SHP77 treated with DMSO at 0.1 percent for 48 hours (cell line): ENCODE results near the gene OR4D9.
"Not testable (repeated sequence)": the region's sequence is repeated elsewhere in the genome, so short reads cannot be mapped to it uniquely, and the experiment has no call there.

ENCODE experiments used
- DNase-seq: peaks from one replicate; lab custom pipeline; 2025; lab: John Stamatoyannopoulos, UW

OR4D9 gene

GRCh38 chr11:59510941-59511589 is at the start of gene OR4D9:
OR4D9 (plus strand) TSS chr11:59511539; CDS start chr11:59514913, 3,374 bp downstream.
- no peak for DNase-seq

- no peak for DNase-seq
These were observed 48.1 kb upstream of the OR4D9 start for GRCh38 chr11:59463190-59463641.

- DNase-seq, result no peak
These were observed 38.3 kb upstream of the OR4D9 start, which contains the start of gene OR4D10 for GRCh38 chr11:59473015-59473414. OR4D10 (plus strand) TSS chr11:59473315; CDS start chr11:59477430, 4,115 bp downstream.

GRCh38 chr11:59475176-59475575 is 36.2 kb upstream of the OR4D9 start:
- DNase-seq, result no peak

- DNase-seq, result no peak
These were observed 31.4 kb upstream of the OR4D9 start for GRCh38 chr11:59479906-59480305.

DNA sequence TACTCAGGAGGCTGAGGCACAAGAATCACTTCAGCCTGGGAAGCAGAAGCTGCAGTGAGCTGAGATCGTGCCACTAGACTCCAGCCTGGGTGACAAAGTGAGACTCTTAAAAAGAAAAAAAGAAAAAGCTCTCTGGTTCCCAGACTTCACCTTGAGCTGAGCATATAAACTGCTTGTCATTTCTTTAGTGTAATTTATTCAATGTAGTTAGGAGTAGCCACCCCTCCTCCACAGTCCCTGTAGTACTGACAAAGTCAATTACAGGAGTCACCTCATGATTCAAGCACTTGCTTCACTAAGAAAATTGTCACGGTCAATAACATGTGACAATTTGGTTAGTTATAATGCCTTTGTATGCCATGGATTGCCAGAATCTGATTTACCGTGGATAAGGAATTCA is 31.0 kb upstream of the OR4D9 start:
- DNase-seq, result no peak

- DNase-seq, result no peak
These were observed 9.4 kb upstream of the OR4D9 start for GRCh38 chr11:59501931-59502330.

DNA sequence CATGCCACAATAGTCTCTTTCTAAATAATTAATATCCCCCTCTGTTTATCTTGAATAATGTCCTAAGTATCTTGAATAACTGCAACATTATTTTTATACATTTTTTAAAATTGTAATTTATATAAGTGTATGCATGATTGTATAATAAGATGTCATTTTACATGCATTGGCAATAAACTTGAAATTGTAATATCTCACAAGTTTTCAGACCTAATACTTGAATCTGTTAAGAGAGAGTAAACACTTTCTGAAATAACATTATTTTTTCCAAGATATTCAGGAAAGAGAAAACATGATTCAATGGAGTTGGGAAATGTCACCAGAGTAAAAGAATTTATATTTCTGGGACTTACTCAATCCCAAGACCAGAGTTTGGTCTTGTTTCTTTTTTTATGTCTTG is 8.1 kb upstream of the OR4D9 start, which contains the start of gene OR4D11:
OR4D11 (plus strand) TSS at position 301 of the 400 bp plus-strand sequence; CDS start at position 301, 0 bp downstream.
- DNase-seq, result no peak

GRCh38 chr11:59511675-59512074 is 336 bp downstream of the OR4D9 start:
- DNase-seq, result no peak

GRCh38 chr11:59520139-59520538 is 8.8 kb downstream of the OR4D9 start:
- DNase-seq, result not testable (repeated sequence)

DNA sequence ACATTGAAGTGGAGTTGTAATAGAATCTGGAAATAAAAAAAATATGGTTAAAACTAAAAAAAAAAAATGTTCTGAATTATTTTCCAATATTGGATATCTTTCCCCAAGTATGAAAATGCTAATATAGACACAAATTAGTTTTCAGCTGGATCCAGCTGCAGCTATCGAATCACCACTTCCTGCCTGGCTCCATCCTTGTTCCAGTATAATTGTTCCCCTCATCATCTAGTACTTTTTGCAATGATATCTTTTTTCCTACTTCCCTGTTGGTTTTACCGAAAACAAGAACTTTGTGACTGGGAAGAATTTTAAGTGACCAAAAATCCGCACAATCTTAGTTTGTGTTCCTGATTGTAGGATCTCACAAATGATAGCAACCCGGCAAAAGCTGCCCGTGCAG is 9.4 kb downstream of the OR4D9 start:
- DNase-seq, result no peak

DNA sequence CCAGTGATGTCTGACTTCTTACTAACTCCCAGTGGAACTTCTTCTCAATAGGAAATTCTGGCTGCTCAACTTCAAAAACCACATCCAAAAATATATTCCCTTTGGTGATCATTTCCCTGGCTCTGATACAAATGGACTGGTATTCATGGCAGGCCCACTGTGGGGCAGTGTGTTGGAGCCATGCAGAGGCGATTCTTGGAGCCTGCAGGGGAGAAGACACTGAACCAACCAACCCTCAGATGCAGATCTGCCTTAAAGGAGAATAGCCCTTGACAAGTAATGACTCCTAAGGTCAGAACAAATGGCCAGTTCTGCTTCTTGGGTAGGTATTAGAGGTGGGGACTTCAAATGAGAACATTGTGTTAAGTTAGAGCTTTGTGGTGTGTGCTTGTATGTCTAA is 12.2 kb downstream of the OR4D9 start:
- DNase-seq, result no peak

DNA sequence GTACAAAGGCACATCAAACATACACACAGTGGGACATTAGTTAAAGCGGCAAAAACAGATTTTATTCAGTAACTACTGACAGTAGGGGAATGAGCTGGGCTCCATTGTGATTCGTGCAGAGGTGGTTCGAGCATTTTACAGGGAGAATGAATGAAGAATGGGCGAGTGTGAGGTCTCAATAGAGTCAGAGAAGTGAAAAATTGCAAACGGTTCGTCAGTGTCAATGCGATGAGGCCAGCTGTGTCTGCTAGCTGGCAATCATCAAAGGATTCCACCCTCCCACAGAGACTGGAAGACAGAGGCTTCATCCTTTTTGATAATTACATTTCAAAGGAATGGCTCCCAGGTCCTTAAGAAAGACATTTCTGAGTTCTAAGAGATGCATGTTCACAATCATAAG is 17.4 kb downstream of the OR4D9 start:
- no peak for DNase-seq

- no peak for DNase-seq
These were observed 21.3 kb downstream of the OR4D9 start for GRCh38 chr11:59532620-59533019.

DNA sequence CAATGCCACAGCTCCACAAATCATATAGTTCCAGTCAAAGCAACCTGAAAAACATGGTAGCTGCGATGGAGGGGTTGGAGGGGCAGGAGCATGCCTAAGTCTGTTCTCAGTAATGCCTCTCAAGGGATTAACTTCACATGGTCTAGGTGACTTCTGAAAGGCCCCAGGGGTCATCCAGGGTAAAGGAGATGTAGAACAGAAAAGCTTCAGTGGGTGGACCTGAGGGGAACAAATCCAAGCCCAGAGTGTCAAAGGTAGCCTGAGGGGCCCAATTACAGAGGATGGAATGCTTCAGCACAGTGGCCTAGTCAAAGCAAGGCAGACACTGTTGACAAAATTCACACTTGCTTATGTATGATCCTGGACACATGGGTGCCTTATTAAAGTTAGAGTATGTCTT is 23.3 kb downstream of the OR4D9 start:
- no peak for DNase-seq

DNA sequence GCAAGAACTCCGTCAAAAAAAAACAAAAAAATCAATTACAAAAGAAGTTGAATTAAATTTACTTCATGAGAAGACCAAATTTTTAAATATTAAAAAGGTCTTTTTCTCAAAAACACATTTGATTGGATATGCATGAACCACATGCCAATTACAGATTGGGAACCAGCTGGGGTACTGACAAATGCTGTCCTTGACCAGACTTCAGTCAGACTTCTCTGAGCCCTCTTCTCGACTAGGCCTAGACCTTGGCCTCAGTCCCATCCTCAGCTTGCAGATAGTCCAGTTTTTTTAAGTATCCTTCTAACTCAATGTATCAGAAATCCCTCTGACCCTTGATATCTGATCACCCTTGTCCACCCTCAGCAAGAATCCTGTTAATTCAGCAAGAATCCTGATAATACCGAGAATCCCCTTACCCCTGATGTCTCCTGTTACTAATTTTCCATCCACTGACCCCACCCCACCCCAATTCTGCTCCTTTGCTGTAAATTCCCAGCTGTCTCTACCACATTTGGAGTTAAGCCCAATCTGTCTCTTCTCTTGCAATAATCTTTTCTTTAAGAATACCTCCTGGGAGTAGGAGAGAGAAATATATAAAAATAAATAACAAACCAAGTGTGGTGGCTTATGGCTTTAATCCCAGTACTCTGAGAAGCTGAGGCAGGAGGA is 30.9 kb downstream of the OR4D9 start:
- DNase-seq, result no peak

DNA sequence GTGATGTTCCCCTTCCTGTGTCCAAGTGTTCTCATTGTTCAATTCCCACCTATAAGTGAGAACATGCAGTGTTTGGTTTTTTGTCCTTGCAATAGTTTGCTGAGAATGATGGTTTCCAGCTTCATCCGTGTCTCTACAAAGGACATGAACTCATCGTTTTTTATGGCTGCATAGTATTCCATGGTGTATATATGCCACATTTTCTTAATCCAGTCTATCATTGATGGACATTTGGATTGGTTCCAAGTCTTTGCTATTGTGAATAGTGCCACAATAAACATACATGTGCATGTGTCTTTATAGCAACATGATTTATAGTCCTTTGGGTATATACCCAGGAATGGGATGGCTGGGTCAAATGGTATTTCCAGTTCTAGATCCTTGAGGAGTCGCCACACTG is 32.4 kb downstream of the OR4D9 start:
- DNase-seq, result not testable (repeated sequence)

- DNase-seq, result no peak
These were observed 33.5 kb downstream of the OR4D9 start for GRCh38 chr11:59544869-59545178.

GRCh38 chr11:59545179-59546020 is 34.1 kb downstream of the OR4D9 start:
- no peak for DNase-seq

GRCh38 chr11:59547605-59548308 is 36.4 kb downstream of the OR4D9 start:
- not testable (repeated sequence) for DNase-seq

- DNase-seq, result no peak
These were observed 36.9 kb downstream of the OR4D9 start for GRCh38 chr11:59548309-59548656.

GRCh38 chr11:59550368-59550841 is 39.1 kb downstream of the OR4D9 start:
- peak; percentile 68 for DNase-seq
